IPS DF 19.7 (cell line): Measurements from ENCODE around the gene ZCCHC7.

Source experiments
- DNase-seq: peaks from one replicate; pipeline ENCODE4 v3.0.0-alpha.2; 2013; ENCODE audit warnings: low read depth, low spot score

ZCCHC7 gene

DNA sequence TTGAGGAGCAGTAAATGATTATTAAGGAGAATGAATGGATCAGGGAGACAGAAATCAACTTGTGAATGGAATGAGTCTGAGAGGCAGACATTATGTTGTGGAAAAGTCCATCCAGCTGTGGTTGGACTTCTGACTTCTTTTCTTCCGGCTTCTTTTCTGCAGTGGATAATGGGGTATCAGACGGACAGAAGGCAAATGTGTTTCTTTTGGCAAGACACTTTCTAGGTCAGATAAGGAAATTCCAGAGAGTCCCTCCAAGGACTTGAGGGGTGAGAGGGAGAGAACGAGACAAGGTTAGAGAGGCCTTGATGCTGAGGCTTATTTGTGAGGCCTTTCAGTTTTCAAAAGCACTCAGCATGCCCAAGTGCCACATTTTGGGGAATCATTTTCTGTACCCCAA, 285.0 kb downstream of the ZCCHC7 start:
- DNase-seq: no peak

DNA sequence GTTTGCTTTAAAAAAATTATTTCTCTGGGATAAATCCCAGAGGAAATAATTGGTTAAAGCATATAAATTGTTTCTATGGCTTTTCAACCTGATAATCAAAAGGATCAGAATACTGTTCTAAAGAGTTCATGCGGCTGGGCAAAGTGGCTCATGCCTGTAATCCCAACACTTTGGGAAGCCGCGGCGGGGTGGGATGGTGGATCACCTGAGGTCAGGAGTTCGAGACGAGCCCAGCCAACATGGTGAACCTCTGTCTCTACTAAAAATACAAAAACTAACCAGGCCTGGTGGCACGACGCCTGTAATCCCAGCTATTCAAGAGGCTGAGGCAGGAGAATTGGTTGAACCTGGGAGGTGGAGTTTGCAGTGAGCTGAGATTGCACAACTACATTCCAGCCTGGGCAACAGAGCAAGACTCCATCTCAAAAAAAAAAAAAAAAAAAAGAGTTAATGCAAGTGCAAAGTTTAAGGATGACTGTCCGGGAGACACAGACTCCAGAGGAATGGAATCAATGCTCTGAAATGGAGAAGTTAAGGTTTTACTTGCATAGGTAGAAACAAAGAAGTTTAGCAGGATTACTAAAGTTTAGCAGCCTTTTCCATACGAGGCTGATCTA, 285.5 kb downstream of the ZCCHC7 start:
- DNase-seq: no peak

- DNase-seq: no peak
Observed at GRCh38 chr9:37406603-37407401, 286.4 kb downstream of the ZCCHC7 start.

GRCh38 chr9:37407468-37407867, 287.1 kb downstream of the ZCCHC7 start:
- DNase-seq: no peak
